Kidney (tissue), 14 donors: ENCODE data around the gene MBOAT1. TPM values are rescaled to one million over a fixed set of nuclear protein-coding genes. Genes with fewer than 3 reads are reported as not detected.

ENCODE experiments used
- DNase-seq, 5 donors: peaks; one replicate each; pipeline ENCODE4 v3.0.0-alpha.2; 2013 to 2020
- FAIRE-seq: peaks from 2 replicates; lab custom pipeline; 2012; peaks lifted over from hg19 to GRCh38; lab: Jason Lieb, UNC
- H3K27ac ChIP-seq, 2 donors: one replicate each; pipeline ENCODE4 v1.7.0; 2013; ENCODE audit warnings: low read depth in 2 of 2, low read length in 2 of 2, inconsistent platforms in 1 of 2
- H3K27me3 ChIP-seq: one replicate; pipeline ENCODE4 v1.7.1; 2013; ENCODE audit warnings: low read length, inconsistent platforms; ENCODE audit not compliant: control insufficient read depth, insufficient read depth
- H3K36me3 ChIP-seq, 3 donors: one replicate each; pipeline versions ENCODE4 v1.7.0 to v1.7.1; 2013; ENCODE audit warnings: low read length in 3 of 3, control low read depth in 1 of 3, inconsistent platforms in 1 of 3; ENCODE audit not compliant: insufficient read depth in 3 of 3, control insufficient read depth in 2 of 3
- H3K4me1 ChIP-seq, 3 donors: one replicate each; pipeline versions ENCODE4 v1.7.0 to v1.7.1; 2013; ENCODE audit warnings: low read length in 3 of 3, inconsistent platforms in 1 of 3, low read depth in 1 of 3; ENCODE audit not compliant: control insufficient read depth in 2 of 3, insufficient read depth in 2 of 3
- H3K4me3 ChIP-seq, 3 donors: one replicate each; pipeline versions ENCODE4 v1.7.0 to v1.8.1; 2013; ENCODE audit warnings: low read length in 3 of 3, control low read depth in 1 of 3, inconsistent platforms in 1 of 3
- H3K9ac ChIP-seq, 3 donors: one replicate each; pipeline versions ENCODE4 v1.7.0 to v1.7.1; 2013; ENCODE audit warnings: low read length in 3 of 3, control low read depth in 1 of 3, inconsistent platforms in 1 of 3
- H3K9me3 ChIP-seq, 3 donors: one replicate each; pipeline versions ENCODE4 v1.7.0 to v1.7.1; 2013; ENCODE audit warnings: low read length in 3 of 3, control low read depth in 1 of 3, inconsistent platforms in 1 of 3; ENCODE audit not compliant: control insufficient read depth in 2 of 3, insufficient read depth in 1 of 3
- CTCF ChIP-seq: IDR thresholded peaks from 3 replicates; pipeline ENCODE4 v1.5.1; 2012; ENCODE audit warnings: mild to moderate bottlenecking, moderate library complexity, borderline replicate concordance; ENCODE audit not compliant: insufficient read depth; ENCODE audit errors: extremely low read depth
- intact Hi-C: fragments of 100-400 bp; cut with DNase I; formaldehyde crosslinking; loops from one replicate; pipeline ENCODE4 v1.11.1; 2022
- polyA plus RNA-seq: library from polyadenylated mRNA; stranded (reverse); fragments of 350-450 nt; fragmentation: Illumina TruSeq; extraction: RNeasy Lipid Tissue Mini Kit (QIAGEN cat#74804); gene quantifications from one replicate; pipeline ENCODE4 v1.2.3, GENCODE V29; 2014; ENCODE audit warnings: low read depth, low replicate concordance; ENCODE audit not compliant: insufficient read depth
- total RNA-seq: library from RNA; stranded (reverse); fragmentation: NEBNext Ultra II Directional; extraction: Animal tissue kit (Norgen Biotek cat#: 25700); gene quantifications from one replicate; pipeline ENCODE4 v1.2.1, GENCODE V29; 2021
- donor health status: control.
- donor health status: control.
- donor health status: control.
- donor health status: control.
- donor health status: control.
- donor health status: DM: yes; HTN: yes; CAD: no.
- donor health status: Normal renal cell carcinoma (clear cell type).

The MBOAT1 gene
- total and polyA plus RNA-seq, 2 donors from 2014 or later: 1.9 to 15.1 TPM

GRCh38 chr6:20175810-20176410, 36.4 kb downstream of the MBOAT1 start:
- FAIRE-seq: no peak

DNA sequence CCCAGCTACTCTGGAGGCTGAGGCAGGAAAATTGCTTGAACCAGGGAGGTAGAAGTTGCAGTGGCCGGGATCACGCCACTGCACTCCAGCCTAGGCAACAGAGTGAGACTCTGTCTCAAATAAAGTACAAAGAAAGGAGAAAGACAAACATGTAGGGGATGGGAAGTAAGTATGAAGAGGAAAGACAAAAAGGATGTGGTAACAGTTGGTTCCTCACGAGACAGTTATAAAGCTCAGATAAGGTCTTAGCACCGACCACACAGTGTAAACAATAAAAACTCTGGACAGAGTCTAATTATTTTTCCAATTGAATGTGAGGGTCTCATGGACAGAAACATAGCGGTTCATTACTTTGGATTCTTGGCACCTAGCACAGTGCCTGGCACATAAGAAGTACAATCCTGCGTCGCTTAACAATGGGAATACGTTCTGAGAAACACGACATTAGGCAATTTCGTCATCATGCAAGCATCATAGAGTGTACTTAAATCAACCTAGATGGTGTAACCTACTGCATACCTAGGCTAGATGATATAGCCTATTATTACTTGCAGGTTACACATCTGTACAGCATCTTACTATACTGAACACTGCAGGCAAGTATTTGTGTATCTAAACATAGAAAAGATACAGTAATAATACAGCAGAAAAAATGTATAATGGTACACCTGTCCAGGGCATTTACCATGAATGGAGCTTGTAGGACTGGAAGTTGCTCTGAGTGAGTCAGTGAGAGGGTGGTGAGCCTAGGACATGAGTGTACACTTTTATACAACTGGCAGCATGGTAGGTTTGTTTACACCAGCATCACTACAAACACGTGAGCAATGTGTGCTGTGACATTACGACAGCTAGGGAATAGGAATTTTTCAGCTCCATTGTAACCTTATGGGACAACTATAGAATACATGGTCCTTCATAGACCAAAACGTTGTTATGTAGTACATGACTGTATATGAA, 38.2 kb downstream of the MBOAT1 start:
- intact Hi-C loops: no loop called here

More at GRCh38 chr6:20175810-20176410, 36.4 kb downstream of the MBOAT1 start:
- H3K27me3 ChIP-seq: no peaks in the 10 kb centered on the region
- H3K27ac ChIP-seq: no peak overlapping the region
- no peaks in the 10 kb centered on the region for H3K4me1 ChIP-seq
- DNase-seq: no peak
- H3K4me3 ChIP-seq: no peak overlapping the region
- intact Hi-C loops: no loop called here
- no peak overlapping the region for H3K9ac ChIP-seq
- no peak for TF ChIP-seq CTCF
- no peaks in the 10 kb centered on the region for H3K36me3 ChIP-seq
- no peaks in the 10 kb centered on the region for H3K9me3 ChIP-seq

DNA sequence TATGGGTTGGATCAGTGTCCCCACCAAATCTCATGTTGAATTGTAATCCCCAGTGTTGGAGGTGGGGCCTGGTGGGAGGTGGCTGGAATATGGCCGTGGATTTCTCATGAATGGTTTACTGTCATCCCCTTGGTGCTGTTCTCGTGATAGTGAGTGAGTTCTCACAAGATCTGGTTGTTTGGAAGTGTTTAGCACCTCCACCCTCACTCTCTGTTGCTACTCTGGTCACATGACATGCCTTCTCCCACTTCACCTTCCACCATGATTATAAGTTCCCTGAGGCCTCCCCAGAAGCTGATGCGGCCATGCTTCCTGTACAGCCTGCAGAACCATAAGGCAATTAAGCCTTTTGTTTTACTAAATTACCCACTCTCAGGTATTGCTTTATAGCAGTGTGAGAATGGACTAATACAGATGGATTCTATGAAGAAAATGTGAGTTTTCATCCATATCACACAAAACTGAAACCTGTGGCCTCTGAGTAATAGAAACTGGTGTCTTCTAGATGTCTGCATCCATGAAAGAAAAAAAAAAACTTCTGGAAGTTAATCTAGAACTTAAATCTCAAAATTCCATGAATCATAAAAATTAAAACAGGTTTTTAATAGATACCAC, 39.3 kb downstream of the MBOAT1 start:
- Histone ChIP-seq H3K4me1 (no peaks in the 10 kb centered on the region), H3K9me3 (no peaks in the 10 kb centered on the region), H3K4me3 (no peak overlapping the region), H3K9ac (no peak overlapping the region), H3K36me3 (no peaks in the 10 kb centered on the region), H3K27me3 (no peaks in the 10 kb centered on the region), H3K27ac (no peak overlapping the region)
- TF ChIP-seq CTCF: no peak
- intact Hi-C loops: no loop called here
- DNase-seq (no peak), FAIRE-seq (no peak)

More for the DNA sequence above, 38.2 kb downstream of the MBOAT1 start:
- no peak overlapping the region for H3K27ac ChIP-seq
- TF ChIP-seq CTCF: no peak
- H3K4me1 ChIP-seq: no peaks in the 10 kb centered on the region
- no peak overlapping the region for H3K9ac ChIP-seq
- no peaks in the 10 kb centered on the region for H3K9me3 ChIP-seq
- no peaks in the 10 kb centered on the region for H3K27me3 ChIP-seq
- no peak overlapping the region for H3K4me3 ChIP-seq
- FAIRE-seq (no peak), DNase-seq (no peak)
- H3K36me3 ChIP-seq: no peaks in the 10 kb centered on the region
